HepG2 (cell line): ENCODE data around the gene KCNJ1.

Experiments
- ADNP ChIP-seq: sonication (generic); formaldehyde crosslinking; IDR thresholded peaks from 2 replicates; pipeline ENCODE4 v1.4.0; 2020; ENCODE audit warnings: missing genetic modification reagents
- CTCF ChIP-seq: sonication (generic); formaldehyde crosslinking; IDR thresholded peaks from 2 replicates; pipeline ENCODE4 v1.5.0; 2020; ENCODE audit warnings: mild to moderate bottlenecking, missing genetic modification reagents, moderate library complexity
- DMTF1 ChIP-seq: sonication (generic); formaldehyde crosslinking; IDR thresholded peaks from 2 replicates; pipeline ENCODE4 v1.4.0; 2020; ENCODE audit warnings: mild to moderate bottlenecking, missing genetic modification reagents
- EP300 ChIP-seq, 3 experiments: sonication (generic) in 1 of 3; formaldehyde crosslinking in 1 of 3; IDR thresholded peaks; 2 replicates each; pipeline versions ENCODE4 v1.5.1 to v1.6.1; 2011 to 2020; ENCODE audit warnings: low read depth in 2 of 3, low read length in 2 of 3, borderline replicate concordance in 1 of 3, improper control_type of control experiment in 1 of 3, mild to moderate bottlenecking in 1 of 3, missing genetic modification reagents in 1 of 3, moderate library complexity in 1 of 3
- JUND ChIP-seq: sonication (generic); formaldehyde crosslinking; IDR thresholded peaks from 2 replicates; pipeline ENCODE4 v1.8.0; 2022; ENCODE audit warnings: mild to moderate bottlenecking, missing genetic modification reagents
- SMAD3 ChIP-seq: sonication (generic); formaldehyde crosslinking; IDR thresholded peaks from 2 replicates; pipeline ENCODE4 v1.4.0; 2020; ENCODE audit warnings: missing genetic modification reagents
- ZBTB33 ChIP-seq: sonication (generic); formaldehyde crosslinking; IDR thresholded peaks from 2 replicates; pipeline ENCODE4 v1.4.0; 2020; ENCODE audit warnings: missing genetic modification reagents

- no peak for TF ChIP-seq SMAD3 (CRISPR knock-in tag)
- TF ChIP-seq CTCF (CRISPR knock-in tag) = no peak
- no peak for TF ChIP-seq ZBTB33 (CRISPR knock-in tag)
- TF ChIP-seq ADNP = no peak
- no peak for TF ChIP-seq EP300 (IDR thresholded peaks at IDR 0.05; ENCODE audit: low read depth in 2 of 2, low read length in 2 of 2)
- TF ChIP-seq EP300 (CRISPR knock-in tag; IDR thresholded peaks at IDR 0.05; ENCODE audit: borderline replicate concordance) = no peak
- no peak for TF ChIP-seq DMTF1 (CRISPR knock-in tag)
- TF ChIP-seq JUND = no peak
These were observed 5.5 kb upstream of the KCNJ1 start for GRCh38 chr11:128872594-128872993.
